Measurements from ENCODE around the gene NFAT5.

The NFAT5 gene

GRCh38 chr16:69741951-69742904 lies 176.5 kb downstream of the NFAT5 start:
- peak; percentile 48 for DNase-seq (ENCODE audit: low read depth, low spot score)

- DNase-seq (ENCODE audit: low read depth, low spot score) = no peak
Observed at GRCh38 chr16:69744363-69745231, 178.8 kb downstream of the NFAT5 start.

GRCh38 chr16:69745232-69745612 lies 179.5 kb downstream of the NFAT5 start:
- DNase-seq (ENCODE audit: low read depth, low spot score) = no peak

GRCh38 chr16:69745959-69746358 lies 180.2 kb downstream of the NFAT5 start:
- no peak for DNase-seq (ENCODE audit: low read depth, low spot score)

GRCh38 chr16:69747115-69747514 lies 181.3 kb downstream of the NFAT5 start:
- no peak for DNase-seq (ENCODE audit: low read depth, low spot score)

- no peak for DNase-seq (ENCODE audit: low read depth, low spot score)
Observed at GRCh38 chr16:69748694-69749345, 183.1 kb downstream of the NFAT5 start.

GRCh38 chr16:69754143-69754468 lies 188.3 kb downstream of the NFAT5 start:
- DNase-seq (ENCODE audit: low read depth, low spot score) = no peak
